ENCODE data around the gene PLD5. TPM values are rescaled to one million over a fixed set of nuclear protein-coding genes. Genes with fewer than 3 reads are reported as not detected.
"Not testable (repeated sequence)": the region's sequence is repeated elsewhere in the genome, so short reads cannot be mapped to it uniquely, and the experiment has no call there.

Gene PLD5
- total RNA-seq, 1 experiment from 2014 or later = 2.6 TPM

- Histone ChIP-seq H3K36me3 (no peaks in the 10 kb centered on the region), H3K27me3 (peaks cover 5% of the 10 kb centered on the region; the same call in 1 of the 2 replicates), H3K9me3 (replicated peaks) (no peaks in the 10 kb centered on the region), H3K27ac (no peak overlapping the region), H3K4me1 (no peaks in the 10 kb centered on the region), H3K4me3 (peak overlapping the region; percentile 53)
- peak in 1 of 2 experiments; percentile 6 for DNase-seq
These were observed 844 bp upstream of the PLD5 start for GRCh38 chr1:242525360-242525722.

GRCh38 chr1:242523719-242524570 is 552 bp downstream of the PLD5 start:
- Histone ChIP-seq H3K36me3 (no peaks in the 10 kb centered on the region), H3K9me3 (replicated peaks) (no peaks in the 10 kb centered on the region), H3K27ac (no peak overlapping the region), H3K27me3 (peaks cover 5% of the 10 kb centered on the region; the same call in 1 of the 2 replicates), H3K4me1 (no peaks in the 10 kb centered on the region), H3K4me3 (peak overlapping the region; percentile 42)
- peak; percentile 36 to 48 for DNase-seq

- H3K9me3 ChIP-seq (replicated peaks) = no peaks in the 10 kb centered on the region
- H3K36me3 ChIP-seq = no peaks in the 10 kb centered on the region
- DNase-seq = no peak
- H3K4me1 ChIP-seq = no peaks in the 10 kb centered on the region
- no peak overlapping the region for H3K27ac ChIP-seq
- H3K4me3 ChIP-seq = no peak overlapping the region
- peaks cover 5% of the 10 kb centered on the region; the same call in 1 of the 2 replicates for H3K27me3 ChIP-seq
These were observed 1.3 kb downstream of the PLD5 start for GRCh38 chr1:242522996-242523718.

- Histone ChIP-seq H3K4me3 (no peak overlapping the region), H3K27ac (no peak overlapping the region), H3K27me3 (peaks cover 5% of the 10 kb centered on the region; the same call in 1 of the 2 replicates), H3K36me3 (no peaks in the 10 kb centered on the region), H3K9me3 (replicated peaks) (no peaks in the 10 kb centered on the region), H3K4me1 (no peaks in the 10 kb centered on the region)
- DNase-seq = no peak
These were observed 2.1 kb downstream of the PLD5 start for GRCh38 chr1:242522304-242522945.

GRCh38 chr1:242515555-242515954 is 8.9 kb downstream of the PLD5 start:
- H3K4me3 ChIP-seq = no peak overlapping the region
- no peaks in the 10 kb centered on the region for H3K27me3 ChIP-seq
- H3K9me3 ChIP-seq (replicated peaks) = no peaks in the 10 kb centered on the region
- no peaks in the 10 kb centered on the region for H3K36me3 ChIP-seq
- no peak for DNase-seq
- no peak overlapping the region for H3K27ac ChIP-seq
- H3K4me1 ChIP-seq = no peaks in the 10 kb centered on the region

GRCh38 chr1:242506724-242507123 is 17.8 kb downstream of the PLD5 start:
- Histone ChIP-seq H3K4me1 (no peaks in the 10 kb centered on the region), H3K27ac (no peak overlapping the region), H3K36me3 (no peaks in the 10 kb centered on the region), H3K9me3 (replicated peaks) (no peaks in the 10 kb centered on the region), H3K27me3 (no peaks in the 10 kb centered on the region), H3K4me3 (no peak overlapping the region)
- no peak for DNase-seq

GRCh38 chr1:242489545-242489944 is 35.0 kb downstream of the PLD5 start:
- H3K4me1 ChIP-seq = no peaks in the 10 kb centered on the region
- H3K27me3 ChIP-seq = no peaks in the 10 kb centered on the region
- no peak for DNase-seq
- H3K27ac ChIP-seq = no peak overlapping the region
- H3K4me3 ChIP-seq = no peak overlapping the region
- no peaks in the 10 kb centered on the region for H3K36me3 ChIP-seq
- no peaks in the 10 kb centered on the region for H3K9me3 ChIP-seq (replicated peaks)

GRCh38 chr1:242477944-242478343 is 46.6 kb downstream of the PLD5 start:
- Histone ChIP-seq H3K27me3 (no peaks in the 10 kb centered on the region), H3K4me1 (no peaks in the 10 kb centered on the region), H3K36me3 (no peaks in the 10 kb centered on the region), H3K4me3 (no peak overlapping the region), H3K9me3 (replicated peaks) (no peaks in the 10 kb centered on the region), H3K27ac (no peak overlapping the region)
- DNase-seq = peak in 1 of 2 experiments; percentile 11

- H3K36me3 ChIP-seq = no peaks in the 10 kb centered on the region
- H3K27me3 ChIP-seq = no peaks in the 10 kb centered on the region
- H3K4me3 ChIP-seq = no peak overlapping the region
- no peak overlapping the region for H3K27ac ChIP-seq
- H3K4me1 ChIP-seq = no peaks in the 10 kb centered on the region
- H3K9me3 ChIP-seq (replicated peaks) = no peaks in the 10 kb centered on the region
- DNase-seq = no peak
These were observed 53.7 kb downstream of the PLD5 start for GRCh38 chr1:242470774-242471173.

GRCh38 chr1:242468784-242469183 is 55.7 kb downstream of the PLD5 start:
- H3K27me3 ChIP-seq = no peaks in the 10 kb centered on the region
- H3K4me3 ChIP-seq = no peak overlapping the region
- no peaks in the 10 kb centered on the region for H3K4me1 ChIP-seq
- DNase-seq = no peak
- no peaks in the 10 kb centered on the region for H3K36me3 ChIP-seq
- no peak overlapping the region for H3K27ac ChIP-seq
- no peaks in the 10 kb centered on the region for H3K9me3 ChIP-seq (replicated peaks)

GRCh38 chr1:242467556-242468145 is 56.8 kb downstream of the PLD5 start:
- Histone ChIP-seq H3K4me1 (no peaks in the 10 kb centered on the region), H3K27me3 (no peaks in the 10 kb centered on the region), H3K27ac (no peak overlapping the region), H3K36me3 (no peaks in the 10 kb centered on the region), H3K9me3 (replicated peaks) (no peaks in the 10 kb centered on the region), H3K4me3 (no peak overlapping the region)
- DNase-seq = peak; percentile 41 to 77

GRCh38 chr1:242462867-242463266 is 61.6 kb downstream of the PLD5 start:
- H3K9me3 ChIP-seq (replicated peaks) = no peaks in the 10 kb centered on the region
- DNase-seq = no peak
- H3K27ac ChIP-seq = no peak overlapping the region
- no peaks in the 10 kb centered on the region for H3K4me1 ChIP-seq
- H3K4me3 ChIP-seq = no peak overlapping the region
- H3K36me3 ChIP-seq = no peaks in the 10 kb centered on the region
- no peaks in the 10 kb centered on the region for H3K27me3 ChIP-seq

GRCh38 chr1:242459740-242460139 is 64.8 kb downstream of the PLD5 start:
- H3K27ac ChIP-seq; H3K4me3 ChIP-seq; H3K27me3 ChIP-seq; H3K4me1 ChIP-seq; H3K36me3 ChIP-seq; DNase-seq; H3K9me3 ChIP-seq (replicated peaks): not testable (repeated sequence)

- no peaks in the 10 kb centered on the region for H3K4me1 ChIP-seq
- H3K27me3 ChIP-seq = no peaks in the 10 kb centered on the region
- no peaks in the 10 kb centered on the region; the same call in 1 of the 2 replicates for H3K9me3 ChIP-seq (replicated peaks)
- H3K4me3 ChIP-seq = no peak overlapping the region
- no peak overlapping the region for H3K27ac ChIP-seq
- no peaks in the 10 kb centered on the region for H3K36me3 ChIP-seq
- DNase-seq = no peak
These were observed 67.7 kb downstream of the PLD5 start for GRCh38 chr1:242456726-242457269.

Data from SJCRH30 (cell line).